Keratinocyte (primary cell): Measurements from ENCODE around the gene NT5M. TPM values are rescaled to one million over a fixed set of nuclear protein-coding genes. Genes with fewer than 3 reads are reported as not detected.

Experiments used
- DNase-seq: peaks from one replicate; pipeline ENCODE4 v3.0.0-alpha.2; 2011; ENCODE audit warnings: low read depth, missing footprints, low spot score
- FAIRE-seq: peaks from 2 replicates; lab custom pipeline; 2011; peaks lifted over from hg19 to GRCh38; lab: Jason Lieb, UNC
- H2AFZ ChIP-seq: 2 replicates; pipeline ENCODE4 v1.6.0; 2012; ENCODE audit warnings: low read length, control low read depth, inconsistent platforms; ENCODE audit not compliant: control insufficient read depth
- H3K27ac ChIP-seq: 2 replicates; pipeline ENCODE4 v1.5.1; 2011; ENCODE audit warnings: low read length; ENCODE audit not compliant: control insufficient read depth, insufficient read depth
- H3K27me3 ChIP-seq: 3 replicates; pipeline ENCODE4 v1.6.0; 2011; ENCODE audit warnings: low read length; ENCODE audit not compliant: control insufficient read depth, insufficient read depth; ENCODE audit errors: extremely low read depth
- H3K36me3 ChIP-seq, 2 experiments: 2 replicates in 1 of 2; 3 replicates in 1 of 2; pipeline ENCODE4 v1.5.1; 2011; ENCODE audit warnings: low read length in 2 of 2, mild to moderate bottlenecking in 1 of 2; ENCODE audit not compliant: control insufficient read depth in 2 of 2, insufficient read depth in 2 of 2; ENCODE audit errors: extremely low read depth in 1 of 2
- H3K4me1 ChIP-seq: 3 replicates; pipeline ENCODE4 v1.5.1; 2011; ENCODE audit warnings: low read length; ENCODE audit not compliant: control insufficient read depth, insufficient read depth; ENCODE audit errors: extremely low read depth
- H3K4me2 ChIP-seq: 3 replicates; pipeline ENCODE4 v1.6.0; 2011; ENCODE audit warnings: low read depth, low read length; ENCODE audit not compliant: control insufficient read depth, insufficient read depth; ENCODE audit errors: extremely low read depth
- H3K4me3 ChIP-seq, 3 experiments: fragments of 200-600 bp in 1 of 3; sonication (generic) in 1 of 3; 2 replicates in 2 of 3; 3 replicates in 1 of 3; pipeline ENCODE4 v1.5.1; 2011 to 2016; ENCODE audit warnings: low read length in 3 of 3, mild to moderate bottlenecking in 3 of 3, control low read depth in 2 of 3, inconsistent platforms in 1 of 3, low read depth in 1 of 3, mixed read lengths in 1 of 3, mixed run types in 1 of 3, moderate library complexity in 1 of 3; ENCODE audit not compliant: control insufficient read depth in 2 of 3, insufficient read depth in 2 of 3; ENCODE audit errors: extremely low read depth in 1 of 3
- H3K79me2 ChIP-seq: 2 replicates; pipeline ENCODE4 v1.6.0; 2012; ENCODE audit warnings: low read length; ENCODE audit not compliant: control insufficient read depth, insufficient read depth
- H3K9ac ChIP-seq: 3 replicates; pipeline ENCODE4 v1.6.0; 2011; ENCODE audit warnings: low read length; ENCODE audit not compliant: control insufficient read depth, insufficient read depth; ENCODE audit errors: extremely low read depth
- H3K9me1 ChIP-seq: 3 replicates; pipeline ENCODE4 v1.6.0; 2011; ENCODE audit warnings: low read length; ENCODE audit not compliant: control insufficient read depth, insufficient read depth; ENCODE audit errors: extremely low read depth
- H3K9me3 ChIP-seq: 2 replicates; pipeline ENCODE4 v1.5.1; 2012; ENCODE audit warnings: low read depth, low read length; ENCODE audit not compliant: control insufficient read depth
- H4K20me1 ChIP-seq: 3 replicates; pipeline ENCODE4 v1.6.0; 2011; ENCODE audit warnings: low read length; ENCODE audit not compliant: control insufficient read depth, insufficient read depth; ENCODE audit errors: extremely low read depth
- CTCF ChIP-seq, 3 experiments: IDR thresholded peaks in 1 of 3; conservative IDR thresholded peaks in 1 of 3; optimal IDR thresholded peaks in 1 of 3; 2 replicates in 2 of 3; 3 replicates in 1 of 3; pipeline versions ENCODE3 to v1.5.1; 2011; ENCODE audit warnings: low read length in 3 of 3, mild to moderate bottlenecking in 3 of 3, moderate library complexity in 2 of 3, control low read depth in 1 of 3, inconsistent platforms in 1 of 3; ENCODE audit not compliant: insufficient read depth in 2 of 3; ENCODE audit errors: extremely low read depth in 1 of 3
- EZH2 ChIP-seq: IDR thresholded peaks from one replicate; pipeline ENCODE4 v1.6.1; 2012; ENCODE audit warnings: inconsistent platforms, mild to moderate bottlenecking, low read length, moderate library complexity
- dilution Hi-C: fragments of 300-500 bp; cut with MboI; formaldehyde crosslinking; loops from one replicate; pipeline ENCODE4 v1.7.0; 2020; ENCODE audit warnings: low sequenced_read_pairs; ENCODE audit not compliant: extremely low pct_ligation_motif_present
- polyA plus RNA-seq, 5 experiments: library from polyadenylated mRNA; depleted of rRNA in 3 of 5; stranded (reverse) in 3 of 5; stranded (forward) in 1 of 5; unstranded in 1 of 5; fragments of >200 nt; gene quantifications; 1 replicate in 1 of 5; 2 replicates in 3 of 5; 3 replicates in 1 of 5; pipeline versions ENCODE4 v1.2.1 to v1.2.3, GENCODE V29; 2011 to 2012; ENCODE audit warnings: missing spikeins in 2 of 5, low read depth in 1 of 5, low replicate concordance in 1 of 5

The NT5M gene
- polyA plus RNA-seq, 1 donor (not counting 4 experiments of a cell fraction or from before 2014, with no cell fraction given): 0.16 TPM

GRCh38 chr17:17305281-17305801, 2.2 kb downstream of the NT5M start:
- dilution Hi-C loops: no loop called here
- Histone ChIP-seq H3K27ac (no peak overlapping the region), H3K79me2 (no peaks in the 10 kb centered on the region), H3K9me1 (no peaks in the 10 kb centered on the region), H4K20me1 (no peaks in the 10 kb centered on the region), H2AFZ (no peak overlapping the region), H3K4me3 (no peak overlapping the region), H3K9ac (no peak overlapping the region), H3K4me1 (peaks cover 2% of the 10 kb centered on the region), H3K36me3 (no peaks in the 10 kb centered on the region), H3K9me3 (no peaks in the 10 kb centered on the region), H3K4me2 (no peak overlapping the region), H3K27me3 (peaks cover 3% of the 10 kb centered on the region)
- no peak for FAIRE-seq
- no peak for DNase-seq
- TF ChIP-seq EZH2: no peak
- no peak for TF ChIP-seq CTCF (optimal IDR thresholded peaks at IDR 0.05 in 1 of 3, IDR thresholded peaks at IDR 0.05 in 1 of 3, conservative IDR thresholded peaks at IDR 0.05 in 1 of 3; ENCODE audit: extremely low read depth in 1 of 3, insufficient read depth in 2 of 3, low read length in 3 of 3)

GRCh38 chr17:17309356-17309755, 6.2 kb downstream of the NT5M start:
- Histone ChIP-seq H2AFZ (no peak overlapping the region), H3K27ac (no peak overlapping the region), H3K9me3 (no peaks in the 10 kb centered on the region), H3K4me1 (peaks cover 5% of the 10 kb centered on the region), H3K9ac (no peak overlapping the region), H3K79me2 (no peaks in the 10 kb centered on the region), H3K9me1 (no peaks in the 10 kb centered on the region), H3K27me3 (no peaks in the 10 kb centered on the region), H3K4me3 (no peak overlapping the region), H4K20me1 (no peaks in the 10 kb centered on the region), H3K36me3 (no peaks in the 10 kb centered on the region), H3K4me2 (no peak overlapping the region)
- dilution Hi-C loops: no loop called here
- no peak for DNase-seq
- TF ChIP-seq EZH2 (no peak), CTCF (optimal IDR thresholded peaks at IDR 0.05 in 1 of 3, IDR thresholded peaks at IDR 0.05 in 1 of 3, conservative IDR thresholded peaks at IDR 0.05 in 1 of 3; ENCODE audit: extremely low read depth in 1 of 3, insufficient read depth in 2 of 3, low read length in 3 of 3) (no peak)
- FAIRE-seq: no peak
